Stimulated activated CD8-positive, alpha-beta memory T cell treated with anti-CD3 and anti-CD28 coated beads, Interleukin-12 subunit alpha, Interleukin-12 subunit beta, amount 100 ng/mL, for 1 hour (primary cell): Measurements from ENCODE around the gene CNGA1.

Experiments
- DNase-seq: peaks from one replicate; pipeline ENCODE4 v3.0.0-alpha.2; 2020; ENCODE audit warnings: low read depth

The CNGA1 gene

DNA sequence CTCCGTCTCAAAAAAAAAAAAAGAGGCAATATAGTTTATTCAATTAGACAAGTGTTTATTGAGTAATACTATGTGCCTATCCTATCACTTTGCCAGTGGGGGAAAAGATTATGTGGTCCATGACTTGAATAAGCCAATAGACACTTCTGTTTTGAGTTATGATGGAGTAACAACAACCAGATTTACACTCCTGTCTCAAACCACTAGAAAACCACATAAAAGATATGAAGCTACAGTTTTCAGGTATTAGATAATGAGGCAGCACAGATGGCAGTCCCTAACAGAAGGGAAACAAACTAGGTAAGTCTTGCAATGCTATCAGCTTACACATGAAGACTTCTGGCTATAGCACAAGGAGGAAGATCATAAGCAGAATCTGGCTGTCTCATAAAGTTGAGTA, 124.6 kb downstream of the CNGA1 start:
- no peak for DNase-seq
